ENCODE data around the gene CXorf58.

- TF ChIP-seq CTCF (IDR thresholded peaks at IDR 0.05) (no peak), POLR2A (IDR thresholded peaks at IDR 0.05) (no peak)
Measured at GRCh38 chrX:23978491-23978890, 70.7 kb downstream of the CXorf58 start.

All from vagina (tissue), 2 donors.